HG03575 (cell line): ENCODE measurements around the gene HBG1.
"Not testable (repeated sequence)": the region's sequence is repeated elsewhere in the genome, so short reads cannot be mapped to it uniquely, and the experiment has no call there.

Experiments used
- ATAC-seq: cut with Tn5 transposase; IDR thresholded peaks from one replicate; pipeline ENCODE4 v1.9.1; 2021; ENCODE audit not compliant: unreplicated experiment, insufficient number of reproducible peaks, low FRiP score; ENCODE audit errors: extremely low read depth

HBG1 gene

GRCh38 chr11:5249807-5250396 is at the start of gene HBG1:
Gene HBG1, minus strand, starts transcription at chr11:5249857. Its CDS starts 53 bp downstream, at chr11:5249804.
- ATAC-seq = not testable (repeated sequence)

DNA sequence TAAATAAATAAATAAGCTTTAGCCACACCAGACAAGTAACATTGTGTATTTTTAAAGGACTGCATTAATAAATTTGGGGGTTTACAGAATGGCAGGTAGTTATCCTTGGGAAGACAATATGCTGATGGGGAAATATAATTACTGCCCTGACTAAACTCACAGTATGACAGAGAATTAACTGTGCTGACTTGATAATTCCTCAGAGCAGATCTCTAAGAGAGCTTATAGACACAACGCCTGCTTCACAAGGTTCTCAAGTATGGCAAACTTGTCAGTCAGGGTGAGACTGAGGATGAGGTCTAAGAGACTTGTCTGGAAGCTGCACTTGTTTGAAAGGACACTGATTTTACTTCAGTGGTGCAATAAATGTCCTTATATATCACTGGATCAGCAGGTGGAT is 48.8 kb upstream of the HBG1 start:
- no peak for ATAC-seq

- ATAC-seq = no peak
These were observed 48.2 kb upstream of the HBG1 start for GRCh38 chr11:5297721-5298323.

DNA sequence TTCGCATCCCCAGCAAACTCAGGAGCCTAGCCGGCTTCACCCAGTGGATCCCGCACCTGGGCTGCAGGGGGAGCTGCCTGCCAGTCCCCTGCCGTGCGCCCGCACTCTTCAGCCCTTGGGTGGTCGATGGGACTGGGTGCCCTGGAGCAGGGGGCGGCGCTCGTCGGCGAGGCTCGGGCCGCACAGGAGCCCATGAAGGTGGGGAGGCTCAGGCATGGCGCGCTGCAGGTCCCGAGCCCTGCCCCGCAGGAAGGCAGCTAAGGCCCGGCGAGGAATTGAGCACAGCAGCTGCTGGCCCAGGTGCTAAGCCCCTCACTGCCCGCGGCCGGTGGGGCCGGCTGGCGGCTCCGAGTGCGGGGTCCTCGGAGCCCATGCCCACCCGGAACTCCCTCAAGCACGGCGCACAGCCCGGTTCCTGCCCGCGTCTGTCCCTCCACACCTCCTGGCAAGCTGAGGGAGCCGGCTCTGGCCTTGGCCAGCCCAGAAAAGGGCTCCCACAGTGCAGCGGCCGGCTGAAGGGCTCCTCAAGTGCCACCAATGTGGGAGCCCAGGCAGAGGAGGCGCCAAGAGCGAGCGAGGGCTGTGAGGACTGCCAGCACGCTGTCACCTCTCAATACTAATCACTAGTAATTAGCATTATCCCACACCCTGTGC is 44.8 kb upstream of the HBG1 start:
- not testable (repeated sequence) for ATAC-seq

DNA sequence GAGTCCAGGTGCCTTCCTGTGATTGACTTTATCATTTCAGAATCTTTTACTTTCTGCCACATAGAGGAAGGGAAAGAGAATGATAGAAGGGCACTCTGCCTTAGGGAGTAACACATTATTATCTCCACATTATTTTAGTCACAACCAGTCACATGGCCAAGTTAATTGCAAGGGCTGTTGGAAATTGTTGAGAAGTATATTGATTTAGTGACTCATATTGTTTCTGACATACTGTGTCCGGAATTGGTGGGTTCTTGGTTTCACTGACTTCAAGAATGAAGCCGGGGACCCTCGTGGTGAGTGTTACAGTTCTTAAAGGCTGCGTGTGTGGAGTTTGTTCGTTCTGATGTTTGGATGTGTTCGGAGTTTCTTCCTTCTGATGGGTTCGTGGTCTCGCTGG is 43.4 kb upstream of the HBG1 start:
- no peak for ATAC-seq

- ATAC-seq = no peak
These were observed 41.7 kb upstream of the HBG1 start for GRCh38 chr11:5291207-5291838.

GRCh38 chr11:5290106-5290505 is 40.4 kb upstream of the HBG1 start:
- no peak for ATAC-seq

GRCh38 chr11:5289696-5290095 is 40.0 kb upstream of the HBG1 start:
- ATAC-seq = no peak

- no peak for ATAC-seq
These were observed 39.4 kb upstream of the HBG1 start for GRCh38 chr11:5288906-5289550.

DNA sequence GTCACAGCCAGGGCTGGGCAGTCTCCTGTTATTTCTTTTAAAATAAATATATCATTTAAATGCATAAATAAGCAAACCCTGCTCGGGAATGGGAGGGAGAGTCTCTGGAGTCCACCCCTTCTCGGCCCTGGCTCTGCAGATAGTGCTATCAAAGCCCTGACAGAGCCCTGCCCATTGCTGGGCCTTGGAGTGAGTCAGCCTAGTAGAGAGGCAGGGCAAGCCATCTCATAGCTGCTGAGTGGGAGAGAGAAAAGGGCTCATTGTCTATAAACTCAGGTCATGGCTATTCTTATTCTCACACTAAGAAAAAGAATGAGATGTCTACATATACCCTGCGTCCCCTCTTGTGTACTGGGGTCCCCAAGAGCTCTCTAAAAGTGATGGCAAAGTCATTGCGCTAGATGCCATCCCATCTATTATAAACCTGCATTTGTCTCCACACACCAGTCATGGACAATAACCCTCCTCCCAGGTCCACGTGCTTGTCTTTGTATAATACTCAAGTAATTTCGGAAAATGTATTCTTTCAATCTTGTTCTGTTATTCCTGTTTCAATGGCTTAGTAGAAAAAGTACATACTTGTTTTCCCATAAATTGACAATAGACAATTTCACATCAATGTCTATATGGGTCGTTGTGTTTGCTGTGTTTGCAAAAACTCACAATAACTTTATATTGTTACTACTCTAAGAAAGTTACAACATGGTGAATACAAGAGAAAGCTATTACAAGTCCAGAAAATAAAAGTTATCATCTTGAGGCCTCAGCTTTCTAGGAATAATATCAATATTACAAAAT is 38.6 kb upstream of the HBG1 start:
- no peak for ATAC-seq

- ATAC-seq = no peak
These were observed 37.2 kb upstream of the HBG1 start for GRCh38 chr11:5286901-5287300.

- ATAC-seq = no peak
These were observed 36.7 kb upstream of the HBG1 start for GRCh38 chr11:5286351-5286750.

- no peak for ATAC-seq
These were observed 36.2 kb upstream of the HBG1 start for GRCh38 chr11:5285703-5286340.

- ATAC-seq = no peak
These were observed 35.0 kb upstream of the HBG1 start for GRCh38 chr11:5284637-5285036.

DNA sequence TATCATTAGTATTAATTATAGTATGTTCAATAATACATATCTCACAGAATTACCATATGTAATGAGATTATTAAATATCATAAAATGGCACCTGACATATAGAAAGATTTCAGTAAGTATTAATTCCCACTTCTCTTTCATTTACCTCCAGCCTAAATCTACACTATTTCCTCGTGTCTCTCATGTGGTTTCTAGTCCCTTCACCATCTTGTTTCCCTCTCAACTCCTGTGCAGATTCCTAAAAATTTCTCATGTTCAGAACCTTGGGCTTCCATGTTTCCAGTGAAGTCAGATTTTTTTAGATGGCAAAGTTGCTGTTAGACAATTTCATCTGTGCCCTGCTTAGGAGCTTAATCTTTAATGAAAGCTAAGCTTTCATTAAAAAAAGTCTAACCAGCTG is 34.2 kb upstream of the HBG1 start:
- ATAC-seq = no peak

DNA sequence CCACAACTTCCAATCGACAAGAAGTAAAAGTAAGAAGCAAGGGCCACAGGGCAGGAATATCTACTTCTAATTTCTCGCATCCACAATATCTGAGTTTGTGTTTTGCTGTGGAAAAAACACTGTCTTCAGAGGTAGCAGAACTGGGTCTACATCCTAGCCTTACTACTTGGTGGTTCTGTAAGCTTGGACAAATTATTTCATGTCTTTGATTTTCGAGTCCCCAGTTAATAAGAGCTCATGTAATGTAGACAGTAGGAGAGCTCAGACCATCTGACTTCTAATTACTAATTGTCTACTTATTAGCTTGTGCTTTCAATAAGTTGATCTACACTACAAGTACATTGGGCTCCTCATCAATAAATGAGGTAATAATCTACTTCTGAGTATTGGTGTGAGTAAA is 33.4 kb upstream of the HBG1 start:
- no peak for ATAC-seq

GRCh38 chr11:5282628-5283027 is 33.0 kb upstream of the HBG1 start:
- ATAC-seq = no peak

GRCh38 chr11:5281596-5281995 is 31.9 kb upstream of the HBG1 start:
- ATAC-seq = no peak
